BE2C (cell line): Measurements from ENCODE around the gene STAT6.
"Not testable (repeated sequence)": the region's sequence is repeated elsewhere in the genome, so short reads cannot be mapped to it uniquely, and the experiment has no call there.

ENCODE experiments used
- DNase-seq: peaks from one replicate; pipeline ENCODE4 v3.0.0-alpha.2; 2020
- H3K27me3 ChIP-seq: fragments of 250-450 bp; sonication (Bioruptor Pico); 2 replicates; pipeline ENCODE4 v1.5.1; 2020; ENCODE audit warnings: mild to moderate bottlenecking
- H3K36me3 ChIP-seq: fragments of 250-450 bp; sonication (Bioruptor Pico); 2 replicates; pipeline ENCODE4 v1.5.1; 2020; ENCODE audit warnings: mild to moderate bottlenecking
- H3K4me1 ChIP-seq: fragments of 250-450 bp; sonication (Bioruptor Pico); 2 replicates; pipeline ENCODE4 v1.5.1; 2020
- H3K4me3 ChIP-seq: 2 replicates; pipeline ENCODE4 v1.5.1; 2011; ENCODE audit warnings: low read depth, low read length
- H3K9me3 ChIP-seq: fragments of 250-450 bp; sonication (Bioruptor Pico); 2 replicates; pipeline ENCODE4 v1.5.1; 2020
- CTCF ChIP-seq: IDR thresholded peaks from 2 replicates; pipeline ENCODE4 v1.5.1; 2012; ENCODE audit warnings: mild to moderate bottlenecking, low read depth, low read length

STAT6 gene

GRCh38 chr12:57126561-57126960 is 15.4 kb upstream of the STAT6 start:
- no peaks in the 10 kb centered on the region; the same call in 1 of the 2 replicates for H3K9me3 ChIP-seq
- H3K4me3 ChIP-seq = no peak overlapping the region
- no peak for TF ChIP-seq CTCF
- H3K36me3 ChIP-seq = no peaks in the 10 kb centered on the region
- DNase-seq = no peak
- H3K4me1 ChIP-seq = peaks cover 5% of the 10 kb centered on the region; the same call in 1 of the 2 replicates
- H3K27me3 ChIP-seq = no peaks in the 10 kb centered on the region

GRCh38 chr12:57126061-57126460 is 14.9 kb upstream of the STAT6 start:
- Histone ChIP-seq H3K4me3 (no peak overlapping the region), H3K27me3 (no peaks in the 10 kb centered on the region), H3K4me1 (peaks cover 5% of the 10 kb centered on the region; the same call in 1 of the 2 replicates), H3K36me3 (no peaks in the 10 kb centered on the region), H3K9me3 (no peaks in the 10 kb centered on the region; the same call in 1 of the 2 replicates)
- no peak for TF ChIP-seq CTCF
- DNase-seq = no peak

- no peaks in the 10 kb centered on the region for H3K27me3 ChIP-seq
- DNase-seq = peak; percentile 82
- H3K9me3 ChIP-seq = no peaks in the 10 kb centered on the region; the same call in 1 of the 2 replicates
- TF ChIP-seq CTCF = peak; percentile 99
- H3K36me3 ChIP-seq = no peaks in the 10 kb centered on the region
- no peak overlapping the region for H3K4me3 ChIP-seq
- H3K4me1 ChIP-seq = peaks cover 5% of the 10 kb centered on the region; the same call in 1 of the 2 replicates
Measured at GRCh38 chr12:57124261-57124877, 13.2 kb upstream of the STAT6 start.

- no peaks in the 10 kb centered on the region; the same call in 1 of the 2 replicates for H3K9me3 ChIP-seq
- no peak for DNase-seq
- no peaks in the 10 kb centered on the region for H3K27me3 ChIP-seq
- H3K36me3 ChIP-seq = no peaks in the 10 kb centered on the region
- no peak overlapping the region for H3K4me3 ChIP-seq
- no peak for TF ChIP-seq CTCF
- H3K4me1 ChIP-seq = peaks cover 5% of the 10 kb centered on the region; the same call in 1 of the 2 replicates
Measured at GRCh38 chr12:57123813-57124212, 12.7 kb upstream of the STAT6 start.

GRCh38 chr12:57120718-57121117 is 9.6 kb upstream of the STAT6 start:
- not testable (repeated sequence) for DNase-seq, H3K36me3 ChIP-seq, H3K4me3 ChIP-seq, H3K4me1 ChIP-seq, H3K27me3 ChIP-seq, H3K9me3 ChIP-seq

GRCh38 chr12:57119294-57120085 is 8.3 kb upstream of the STAT6 start:
- no peaks in the 10 kb centered on the region for H3K27me3 ChIP-seq
- H3K36me3 ChIP-seq = no peaks in the 10 kb centered on the region
- no peaks in the 10 kb centered on the region for H3K4me1 ChIP-seq
- H3K4me3 ChIP-seq = no peak overlapping the region
- DNase-seq = no peak
- TF ChIP-seq CTCF = no peak
- H3K9me3 ChIP-seq = no peaks in the 10 kb centered on the region; the same call in 1 of the 2 replicates
